Trophoblast cell (in vitro differentiated cells and primary cell): Measurements from ENCODE around the gene MIOX.
"Not testable (repeated sequence)": the region's sequence is repeated elsewhere in the genome, so short reads cannot be mapped to it uniquely, and the experiment has no call there.

Experiments
- DNase-seq, 2 donors: peaks; one replicate each; pipeline ENCODE4 v3.0.0-alpha.2; 2016
- H2AFZ ChIP-seq: 2 replicates; pipeline ENCODE4 v1.6.1; 2013; ENCODE audit warnings: low read length, moderate library complexity, mild to moderate bottlenecking; ENCODE audit not compliant: insufficient read depth, poor library complexity
- H2AK5ac ChIP-seq: 2 replicates; pipeline ENCODE4 v1.6.1; 2013; ENCODE audit warnings: mild to moderate bottlenecking, low read length
- H2BK120ac ChIP-seq: 2 replicates; pipeline ENCODE4 v1.6.1; 2013; ENCODE audit warnings: low read length, mild to moderate bottlenecking, moderate library complexity; ENCODE audit not compliant: insufficient read depth, poor library complexity
- H2BK12ac ChIP-seq: 2 replicates; pipeline ENCODE4 v1.6.1; 2013; ENCODE audit warnings: mild to moderate bottlenecking, low read length, moderate library complexity
- H2BK5ac ChIP-seq: 2 replicates; pipeline ENCODE4 v1.6.1; 2013; ENCODE audit warnings: low read length, low read depth, moderate library complexity, mild to moderate bottlenecking; ENCODE audit not compliant: poor library complexity
- H3K14ac ChIP-seq: 2 replicates; pipeline ENCODE4 v1.6.1; 2013; ENCODE audit warnings: mild to moderate bottlenecking, low read length
- H3K18ac ChIP-seq: 2 replicates; pipeline ENCODE4 v1.6.1; 2013; ENCODE audit warnings: mild to moderate bottlenecking, low read length
- H3K23ac ChIP-seq: 2 replicates; pipeline ENCODE4 v1.6.1; 2013; ENCODE audit warnings: low read length
- H3K27ac ChIP-seq: 2 replicates; pipeline ENCODE4 v1.5.1; 2013; ENCODE audit warnings: low read depth, mild to moderate bottlenecking, inconsistent platforms, low read length, moderate library complexity
- H3K27me3 ChIP-seq: 2 replicates; pipeline ENCODE4 v1.6.1; 2013; ENCODE audit warnings: inconsistent platforms, mild to moderate bottlenecking, low read length, moderate library complexity; ENCODE audit not compliant: insufficient read depth
- H3K36me3 ChIP-seq, 2 experiments: 1 replicate in 1 of 2; 2 replicates in 1 of 2; pipeline ENCODE4 v1.6.1; 2013; ENCODE audit warnings: low read length in 2 of 2, mild to moderate bottlenecking in 2 of 2, moderate library complexity in 1 of 2; ENCODE audit not compliant: insufficient read depth in 2 of 2, control insufficient read depth in 1 of 2
- H3K4ac ChIP-seq: 2 replicates; pipeline ENCODE4 v1.6.1; 2013; ENCODE audit warnings: low read depth, mild to moderate bottlenecking, low read length, moderate library complexity
- H3K4me1 ChIP-seq, 2 experiments: 1 replicate in 1 of 2; 2 replicates in 1 of 2; pipeline ENCODE4 v1.6.1; 2013; ENCODE audit warnings: low read length in 2 of 2, mild to moderate bottlenecking in 2 of 2, moderate library complexity in 1 of 2; ENCODE audit not compliant: insufficient read depth in 2 of 2, control insufficient read depth in 1 of 2
- H3K4me2 ChIP-seq: 2 replicates; pipeline ENCODE4 v1.6.1; 2013; ENCODE audit warnings: inconsistent platforms, mild to moderate bottlenecking, low read length, moderate library complexity
- H3K4me3 ChIP-seq: 2 replicates; pipeline ENCODE4 v1.5.1; 2013; ENCODE audit warnings: mild to moderate bottlenecking, low read depth, low read length, inconsistent platforms
- H3K79me1 ChIP-seq: one replicate; pipeline ENCODE4 v1.6.1; 2013; ENCODE audit warnings: low read length
- H3K79me2 ChIP-seq: 2 replicates; pipeline ENCODE4 v1.6.1; 2013; ENCODE audit warnings: low read length, mild to moderate bottlenecking; ENCODE audit not compliant: control insufficient read depth, insufficient read depth, poor library complexity
- H3K9ac ChIP-seq: 2 replicates; pipeline ENCODE4 v1.6.1; 2013; ENCODE audit warnings: mild to moderate bottlenecking, low read length
- H3K9me3 ChIP-seq: 2 replicates; pipeline ENCODE4 v1.6.1; 2013; ENCODE audit warnings: low read depth, mild to moderate bottlenecking, control low read depth, inconsistent platforms, low read length; ENCODE audit not compliant: insufficient read depth
- H4K12ac ChIP-seq: 2 replicates; pipeline ENCODE4 v1.6.1; 2013; ENCODE audit warnings: low read depth, mild to moderate bottlenecking, low read length, moderate library complexity
- H4K8ac ChIP-seq: 2 replicates; pipeline ENCODE4 v1.6.1; 2013; ENCODE audit warnings: low read depth, mild to moderate bottlenecking, low read length, moderate library complexity
- H4K91ac ChIP-seq: one replicate; pipeline ENCODE4 v1.6.1; 2013; ENCODE audit warnings: low read depth, mild to moderate bottlenecking, low read length, moderate library complexity
- WGBS: extraction: QIAGEN DNeasy Blood & Tissue Kit; methylation state at CpG from one replicate; pipeline ENCODE4 v1.1.7; 2013; ENCODE audit warnings: missing lambda C conversion rate; ENCODE audit not compliant: insufficient read length, insufficient coverage; ENCODE audit errors: extremely low coverage; 5-methylcytosine and 5-hydroxymethylcytosine counted together

MIOX gene

DNA sequence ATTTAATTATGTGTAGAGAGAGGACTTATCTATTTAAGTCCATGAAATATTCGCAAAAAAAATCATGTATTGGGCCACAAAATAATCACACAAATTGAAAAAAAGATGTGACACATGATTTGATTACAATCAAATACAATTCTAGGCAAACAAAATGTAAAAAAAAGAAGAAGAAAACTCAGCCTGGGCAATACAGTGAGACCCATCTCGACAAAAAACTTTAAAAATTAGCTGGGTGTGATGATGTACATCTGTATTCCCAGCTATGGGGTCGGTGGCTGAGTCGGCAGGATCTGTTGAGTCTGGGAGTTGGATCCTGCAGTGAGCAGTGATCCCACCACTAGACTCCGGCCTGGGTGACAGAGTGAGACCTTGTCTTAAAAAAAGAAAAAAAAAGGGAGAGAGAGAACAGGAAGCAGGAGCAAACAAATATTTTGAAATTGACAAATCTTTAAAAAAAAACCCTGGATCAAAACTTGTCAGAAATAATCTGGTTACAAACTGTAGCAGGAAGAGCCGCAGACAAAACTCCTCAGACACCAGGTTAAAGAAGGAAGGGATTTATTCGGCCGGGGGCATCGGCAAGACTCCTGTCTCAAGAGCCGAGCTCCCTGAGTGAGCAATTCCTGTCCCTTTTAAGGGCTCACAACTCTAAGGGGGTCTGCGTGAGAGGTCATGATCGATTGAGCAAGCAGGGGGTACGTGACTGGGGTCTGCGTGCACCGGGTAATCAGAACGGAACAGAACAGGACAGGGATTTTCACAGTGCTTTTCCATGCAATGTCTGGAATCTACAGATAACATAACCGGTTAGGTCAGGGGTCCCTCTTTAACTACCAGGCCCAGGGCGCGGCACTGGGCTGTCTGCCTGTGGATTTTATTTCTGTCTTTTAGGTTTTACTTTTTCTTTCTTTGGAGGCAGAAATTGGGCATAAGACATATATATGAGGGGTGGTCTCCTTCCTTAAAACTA, 46.5 kb downstream of the MIOX start:
- Histone ChIP-seq H3K14ac (peak overlapping the region; percentile 71), H3K27ac (peak overlapping the region; percentile 98), H4K91ac (peak overlapping the region; percentile 89), H3K18ac (no peak overlapping the region), H2BK12ac (no peak overlapping the region), H3K36me3 (no peaks in the 10 kb centered on the region), H3K9ac (no peak overlapping the region), H4K8ac (peak overlapping the region; percentile 74), H3K4me1 (peaks cover 21 to 43% of the 10 kb centered on the region in 2 experiments), H2BK5ac (peak overlapping the region; percentile 97), H2AK5ac (no peak overlapping the region), H3K4me2 (peak overlapping the region; percentile 50), H3K23ac (no peak overlapping the region), H3K4me3 (no peak overlapping the region), H3K9me3 (no peaks in the 10 kb centered on the region), H3K4ac (no peak overlapping the region), H4K12ac (no peak overlapping the region), H2BK120ac (peak overlapping the region; percentile 95), H3K79me1 (peaks cover 40% of the 10 kb centered on the region), H2AFZ (no peak overlapping the region), H3K79me2 (peaks cover 17% of the 10 kb centered on the region), H3K27me3 (no peaks in the 10 kb centered on the region)
- DNase-seq: peak in 1 of 2 donors; percentile 76
- WGBS: no CpG with 5 or more reads among the region's 19 CpGs

GRCh38 chr22:50533856-50534711, 47.4 kb downstream of the MIOX start:
- H2BK5ac ChIP-seq: peak overlapping the region; percentile 94
- not testable (repeated sequence) for H3K36me3 ChIP-seq, H3K9ac ChIP-seq, H3K18ac ChIP-seq, H4K12ac ChIP-seq, H3K9me3 ChIP-seq, H3K27me3 ChIP-seq, H2AFZ ChIP-seq, H3K4me3 ChIP-seq, H2AK5ac ChIP-seq, H3K23ac ChIP-seq
- peak overlapping the region; percentile 83 for H2BK120ac ChIP-seq
- H3K4me1 ChIP-seq: peaks cover 24 to 42% of the 10 kb centered on the region in 2 experiments
- peak overlapping the region; percentile 44 for H3K4ac ChIP-seq
- H3K79me1 ChIP-seq: peaks cover 41% of the 10 kb centered on the region
- H4K8ac ChIP-seq: peak overlapping the region; percentile 74
- DNase-seq: peak in 1 of 2 donors; percentile 62
- no CpG with 5 or more reads among the region's 21 CpGs for WGBS
- peak overlapping the region; percentile 89 for H4K91ac ChIP-seq
- H3K79me2 ChIP-seq: peaks cover 17% of the 10 kb centered on the region
- peak overlapping the region; percentile 67 for H3K14ac ChIP-seq
- H3K27ac ChIP-seq: peak overlapping the region; percentile 98
- peak overlapping the region; percentile 67 for H2BK12ac ChIP-seq
- peak overlapping the region; percentile 50 for H3K4me2 ChIP-seq

- peaks cover 30 to 35% of the 10 kb centered on the region in 2 experiments for H3K4me1 ChIP-seq
- peaks cover 17% of the 10 kb centered on the region for H3K79me2 ChIP-seq
- H3K23ac ChIP-seq: no peak overlapping the region
- H3K9me3 ChIP-seq: no peaks in the 10 kb centered on the region
- H3K27me3 ChIP-seq: no peaks in the 10 kb centered on the region
- H3K4me2 ChIP-seq: no peak overlapping the region
- H3K9ac ChIP-seq: no peak overlapping the region
- peak overlapping the region; percentile 79 for H2BK120ac ChIP-seq
- no peaks in the 10 kb centered on the region for H3K36me3 ChIP-seq
- peak overlapping the region; percentile 27 for H3K4ac ChIP-seq
- peak overlapping the region; percentile 36 for H4K8ac ChIP-seq
- H3K14ac ChIP-seq: peak overlapping the region; percentile 67
- no peak overlapping the region for H3K27ac ChIP-seq
- no CpG with 5 or more reads among the region's 8 CpGs for WGBS
- H2AFZ ChIP-seq: no peak overlapping the region
- peak overlapping the region; percentile 88 for H4K91ac ChIP-seq
- H2BK5ac ChIP-seq: peak overlapping the region; percentile 26
- H4K12ac ChIP-seq: no peak overlapping the region
- peak overlapping the region; percentile 95 for H2BK12ac ChIP-seq
- peaks cover 40% of the 10 kb centered on the region for H3K79me1 ChIP-seq
- DNase-seq: no peak
- peak overlapping the region; percentile 90 for H2AK5ac ChIP-seq
- H3K4me3 ChIP-seq: no peak overlapping the region
- H3K18ac ChIP-seq: peak overlapping the region; percentile 85
Measured at GRCh38 chr22:50535113-50535512, 48.5 kb downstream of the MIOX start.

- Histone ChIP-seq H2AFZ (no peak overlapping the region), H3K23ac (no peak overlapping the region), H3K27me3 (no peaks in the 10 kb centered on the region), H3K18ac (no peak overlapping the region), H4K91ac (no peak overlapping the region), H2BK120ac (no peak overlapping the region), H2AK5ac (no peak overlapping the region), H2BK12ac (peak overlapping the region; percentile 6), H3K4me3 (no peak overlapping the region), H3K79me2 (peaks cover 9% of the 10 kb centered on the region), H3K4me1 (peaks cover 24% of the 10 kb centered on the region in 2 experiments), H3K9ac (no peak overlapping the region), H3K36me3 (no peaks in the 10 kb centered on the region), H3K4ac (no peak overlapping the region), H3K9me3 (no peaks in the 10 kb centered on the region), H4K12ac (no peak overlapping the region), H3K14ac (no peak overlapping the region), H4K8ac (no peak overlapping the region), H3K4me2 (no peak overlapping the region), H3K27ac (no peak overlapping the region), H3K79me1 (peaks cover 30% of the 10 kb centered on the region), H2BK5ac (no peak overlapping the region)
- WGBS: no CpG with 5 or more reads among the region's 3 CpGs
- DNase-seq: no peak
Measured at GRCh38 chr22:50536226-50536625, 49.6 kb downstream of the MIOX start.
